DND-41 (cell line): ENCODE data around the gene ARVCF.

Experiments used
- CTCF ChIP-seq: IDR thresholded peaks from 2 replicates; pipeline ENCODE4 v1.5.1; 2012; ENCODE audit warnings: borderline replicate concordance, low read length, moderate library complexity, mild to moderate bottlenecking; ENCODE audit not compliant: poor library complexity, severe bottlenecking; ENCODE audit errors: extremely low read depth
- EZH2 ChIP-seq: IDR thresholded peaks from 3 replicates; pipeline ENCODE4 v1.6.1; 2012; ENCODE audit warnings: borderline replicate concordance, low read depth, mild to moderate bottlenecking, moderate library complexity, low read length, inconsistent platforms; ENCODE audit not compliant: severe bottlenecking

GRCh38 chr22:20022231-20022977, 5.8 kb upstream of the ARVCF start:
- TF ChIP-seq CTCF = no peak
- no peak for TF ChIP-seq EZH2
